HG03196 (cell line): ENCODE results near the gene OPA3.

Source experiments
- ATAC-seq: cut with Tn5 transposase; IDR thresholded peaks from one replicate; pipeline ENCODE4 v1.9.1; 2021; ENCODE audit not compliant: unreplicated experiment

The OPA3 gene

GRCh38 chr19:45484273-45484945, 100.2 kb downstream of the OPA3 start:
- no peak for ATAC-seq

- no peak for ATAC-seq
Measured at GRCh38 chr19:45483033-45483432, 101.6 kb downstream of the OPA3 start.

GRCh38 chr19:45478454-45479238, 106.0 kb downstream of the OPA3 start:
- peak; percentile 80 for ATAC-seq

GRCh38 chr19:45477713-45478453, 106.7 kb downstream of the OPA3 start:
- ATAC-seq: peak; percentile 5
